ENCODE measurements around the gene UTP18.

DNA sequence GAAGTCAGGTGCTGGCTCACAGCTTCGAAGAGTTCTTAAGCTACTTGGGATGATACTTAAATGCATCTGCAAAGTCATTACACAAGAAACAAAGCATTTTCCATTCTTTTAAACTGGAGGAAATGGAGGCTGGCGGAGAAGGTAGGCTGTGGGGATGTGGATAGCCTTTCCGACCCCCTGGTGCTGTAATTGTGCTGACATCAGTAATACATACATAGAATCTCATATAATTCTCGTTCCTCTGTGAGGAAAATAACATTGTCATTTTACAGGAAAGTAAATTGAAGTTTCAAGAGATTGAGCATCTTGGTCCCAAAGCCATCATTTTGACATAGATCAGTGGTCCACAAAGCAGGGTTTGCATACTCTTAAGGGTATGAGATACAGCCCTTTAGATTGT, 39.5 kb downstream of the UTP18 start:
- TF ChIP-seq, protein P1, sequence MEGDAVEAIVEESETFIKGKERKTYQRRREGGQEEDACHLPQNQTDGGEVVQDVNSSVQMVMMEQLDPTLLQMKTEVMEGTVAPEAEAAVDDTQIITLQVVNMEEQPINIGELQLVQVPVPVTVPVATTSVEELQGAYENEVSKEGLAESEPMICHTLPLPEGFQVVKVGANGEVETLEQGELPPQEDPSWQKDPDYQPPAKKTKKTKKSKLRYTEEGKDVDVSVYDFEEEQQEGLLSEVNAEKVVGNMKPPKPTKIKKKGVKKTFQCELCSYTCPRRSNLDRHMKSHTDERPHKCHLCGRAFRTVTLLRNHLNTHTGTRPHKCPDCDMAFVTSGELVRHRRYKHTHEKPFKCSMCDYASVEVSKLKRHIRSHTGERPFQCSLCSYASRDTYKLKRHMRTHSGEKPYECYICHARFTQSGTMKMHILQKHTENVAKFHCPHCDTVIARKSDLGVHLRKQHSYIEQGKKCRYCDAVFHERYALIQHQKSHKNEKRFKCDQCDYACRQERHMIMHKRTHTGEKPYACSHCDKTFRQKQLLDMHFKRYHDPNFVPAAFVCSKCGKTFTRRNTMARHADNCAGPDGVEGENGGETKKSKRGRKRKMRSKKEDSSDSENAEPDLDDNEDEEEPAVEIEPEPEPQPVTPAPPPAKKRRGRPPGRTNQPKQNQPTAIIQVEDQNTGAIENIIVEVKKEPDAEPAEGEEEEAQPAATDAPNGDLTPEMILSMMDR (conservative IDR thresholded peaks at IDR 0.05 in 1 of 2, IDR thresholded peaks at IDR 0.05 in 1 of 2; ENCODE audit: low read depth in 1 of 2, low read length in 2 of 2) = no peak
- no peak for TF ChIP-seq EZH2 (IDR thresholded peaks at IDR 0.05; ENCODE audit: low read length, missing control alignments)
